ENCODE data around the gene SMCO2. TPM values are rescaled to one million over a fixed set of nuclear protein-coding genes. Genes with fewer than 3 reads are reported as not detected.
A peak's percentile ranks its signal among the peaks of the same experiment; 100 is the strongest.

SMCO2 gene
- total and polyA plus RNA-seq, 2 of the 13 experiments (the other 11 are each of a cell fraction or from before 2014, with no cell fraction given), result 0.15 TPM; not detected in 1

GRCh38 chr12:27549801-27550652 lies 103.5 kb downstream of the SMCO2 start (continued):
- TF ChIP-seq, protein P1, sequence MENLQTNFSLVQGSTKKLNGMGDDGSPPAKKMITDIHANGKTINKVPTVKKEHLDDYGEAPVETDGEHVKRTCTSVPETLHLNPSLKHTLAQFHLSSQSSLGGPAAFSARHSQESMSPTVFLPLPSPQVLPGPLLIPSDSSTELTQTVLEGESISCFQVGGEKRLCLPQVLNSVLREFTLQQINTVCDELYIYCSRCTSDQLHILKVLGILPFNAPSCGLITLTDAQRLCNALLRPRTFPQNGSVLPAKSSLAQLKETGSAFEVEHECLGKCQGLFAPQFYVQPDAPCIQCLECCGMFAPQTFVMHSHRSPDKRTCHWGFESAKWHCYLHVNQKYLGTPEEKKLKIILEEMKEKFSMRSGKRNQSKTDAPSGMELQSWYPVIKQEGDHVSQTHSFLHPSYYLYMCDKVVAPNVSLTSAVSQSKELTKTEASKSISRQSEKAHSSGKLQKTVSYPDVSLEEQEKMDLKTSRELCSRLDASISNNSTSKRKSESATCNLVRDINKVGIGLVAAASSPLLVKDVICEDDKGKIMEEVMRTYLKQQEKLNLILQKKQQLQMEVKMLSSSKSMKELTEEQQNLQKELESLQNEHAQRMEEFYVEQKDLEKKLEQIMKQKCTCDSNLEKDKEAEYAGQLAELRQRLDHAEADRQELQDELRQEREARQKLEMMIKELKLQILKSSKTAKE (CRISPR knock-in tag; IDR thresholded peaks at IDR 0.05; ENCODE audit: borderline replicate concordance), result peak; percentile 79
- TF ChIP-seq ZNF326 (CRISPR knock-in tag; IDR thresholded peaks at IDR 0.05; ENCODE audit: borderline replicate concordance), result no peak
- TF ChIP-seq RXRA (CRISPR knock-in tag; IDR thresholded peaks at IDR 0.05), result peak; percentile 96
- TF ChIP-seq CEBPB (IDR thresholded peaks at IDR 0.05; ENCODE audit: borderline replicate concordance, low read depth, low read length), result peak; percentile 100
- TF ChIP-seq NR2F6 (IDR thresholded peaks at IDR 0.05), result 0 out of 2 replicates have a peak, but pooled peaks have one; percentile 51
- TF ChIP-seq NR2F6 (CRISPR knock-in tag; IDR thresholded peaks at IDR 0.05), result peak; percentile 82
- TF ChIP-seq ZFP62 (CRISPR knock-in tag; IDR thresholded peaks at IDR 0.05), result no peak
- TF ChIP-seq, protein P2, sequence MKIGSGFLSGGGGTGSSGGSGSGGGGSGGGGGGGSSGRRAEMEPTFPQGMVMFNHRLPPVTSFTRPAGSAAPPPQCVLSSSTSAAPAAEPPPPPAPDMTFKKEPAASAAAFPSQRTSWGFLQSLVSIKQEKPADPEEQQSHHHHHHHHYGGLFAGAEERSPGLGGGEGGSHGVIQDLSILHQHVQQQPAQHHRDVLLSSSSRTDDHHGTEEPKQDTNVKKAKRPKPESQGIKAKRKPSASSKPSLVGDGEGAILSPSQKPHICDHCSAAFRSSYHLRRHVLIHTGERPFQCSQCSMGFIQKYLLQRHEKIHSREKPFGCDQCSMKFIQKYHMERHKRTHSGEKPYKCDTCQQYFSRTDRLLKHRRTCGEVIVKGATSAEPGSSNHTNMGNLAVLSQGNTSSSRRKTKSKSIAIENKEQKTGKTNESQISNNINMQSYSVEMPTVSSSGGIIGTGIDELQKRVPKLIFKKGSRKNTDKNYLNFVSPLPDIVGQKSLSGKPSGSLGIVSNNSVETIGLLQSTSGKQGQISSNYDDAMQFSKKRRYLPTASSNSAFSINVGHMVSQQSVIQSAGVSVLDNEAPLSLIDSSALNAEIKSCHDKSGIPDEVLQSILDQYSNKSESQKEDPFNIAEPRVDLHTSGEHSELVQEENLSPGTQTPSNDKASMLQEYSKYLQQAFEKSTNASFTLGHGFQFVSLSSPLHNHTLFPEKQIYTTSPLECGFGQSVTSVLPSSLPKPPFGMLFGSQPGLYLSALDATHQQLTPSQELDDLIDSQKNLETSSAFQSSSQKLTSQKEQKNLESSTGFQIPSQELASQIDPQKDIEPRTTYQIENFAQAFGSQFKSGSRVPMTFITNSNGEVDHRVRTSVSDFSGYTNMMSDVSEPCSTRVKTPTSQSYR (CRISPR knock-in tag; IDR thresholded peaks at IDR 0.05; ENCODE audit: borderline replicate concordance), result peak; percentile 65
- no peak for TF ChIP-seq ZKSCAN1 (IDR thresholded peaks at IDR 0.05; ENCODE audit: low read length)
- TF ChIP-seq ZSCAN5A (CRISPR knock-in tag; IDR thresholded peaks at IDR 0.05; ENCODE audit: borderline replicate concordance), result peak; percentile 37; the same call in 1 of the 2 replicates
- no peak for TF ChIP-seq ZNF777 (CRISPR knock-in tag; IDR thresholded peaks at IDR 0.05)
- TF ChIP-seq NFATC3 (CRISPR knock-in tag; IDR thresholded peaks at IDR 0.05), result no peak
- no peak for TF ChIP-seq POLR2AphosphoS2 (IDR thresholded peaks at IDR 0.05; ENCODE audit: low read depth, low read length)
- TF ChIP-seq MIER3 (CRISPR knock-in tag; IDR thresholded peaks at IDR 0.05; ENCODE audit: borderline replicate concordance), result peak; percentile 98
- TF ChIP-seq MBNL3 (CRISPR knock-in tag; conservative IDR thresholded peaks at IDR 0.05), result no peak
- TF ChIP-seq PHF8 (CRISPR knock-in tag; IDR thresholded peaks at IDR 0.05), result peak; percentile 56
- 0 out of 2 replicates have a peak, but pooled peaks have one; percentile 86 for TF ChIP-seq PRMT3 (CRISPR knock-in tag; IDR thresholded peaks at IDR 0.05; ENCODE audit: borderline replicate concordance, low read depth)
- TF ChIP-seq MAZ (IDR thresholded peaks at IDR 0.05; ENCODE audit: borderline replicate concordance, low read depth, low read length), result peak; percentile 63
- peak; percentile 99 for TF ChIP-seq MAZ (CRISPR knock-in tag; IDR thresholded peaks at IDR 0.05; ENCODE audit: low read depth)
- TF ChIP-seq PBX3 (CRISPR knock-in tag; IDR thresholded peaks at IDR 0.05; ENCODE audit: borderline replicate concordance), result no peak
- TF ChIP-seq HNRNPK (IDR thresholded peaks at IDR 0.05; ENCODE audit: low read depth, low read length, poor library complexity, severe bottlenecking), result no peak
- TF ChIP-seq NR3C1 (CRISPR knock-in tag; IDR thresholded peaks at IDR 0.05), result no peak
- TF ChIP-seq ETV5 (CRISPR knock-in tag; IDR thresholded peaks at IDR 0.05; ENCODE audit: borderline replicate concordance), result peak; percentile 79

Measured in HepG2 (cell line).